ENCODE results near the gene KRT82.

DNA sequence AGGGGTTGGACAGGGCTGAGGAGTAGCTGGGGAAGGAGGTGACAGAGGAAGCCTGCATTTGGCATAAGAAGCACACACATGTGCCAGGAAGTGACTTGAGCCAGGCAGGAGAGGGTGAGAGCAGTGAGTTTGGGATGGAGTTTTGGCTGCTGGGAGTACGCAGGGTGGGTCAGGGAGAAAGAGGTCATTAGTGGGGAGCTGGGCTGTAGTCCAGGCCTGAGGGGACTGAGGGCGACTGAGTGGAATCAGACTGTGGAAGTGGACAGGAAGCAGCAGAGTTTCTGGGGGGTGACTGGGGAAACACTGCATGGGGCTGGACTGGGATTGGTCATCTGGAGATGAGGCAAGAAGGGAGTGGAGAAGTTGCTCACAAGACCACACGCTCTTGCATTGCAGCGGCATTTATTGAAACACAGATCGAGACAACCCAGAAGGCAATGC lies 46.5 kb downstream of the KRT82 start:
- TF ChIP-seq, protein P1, sequence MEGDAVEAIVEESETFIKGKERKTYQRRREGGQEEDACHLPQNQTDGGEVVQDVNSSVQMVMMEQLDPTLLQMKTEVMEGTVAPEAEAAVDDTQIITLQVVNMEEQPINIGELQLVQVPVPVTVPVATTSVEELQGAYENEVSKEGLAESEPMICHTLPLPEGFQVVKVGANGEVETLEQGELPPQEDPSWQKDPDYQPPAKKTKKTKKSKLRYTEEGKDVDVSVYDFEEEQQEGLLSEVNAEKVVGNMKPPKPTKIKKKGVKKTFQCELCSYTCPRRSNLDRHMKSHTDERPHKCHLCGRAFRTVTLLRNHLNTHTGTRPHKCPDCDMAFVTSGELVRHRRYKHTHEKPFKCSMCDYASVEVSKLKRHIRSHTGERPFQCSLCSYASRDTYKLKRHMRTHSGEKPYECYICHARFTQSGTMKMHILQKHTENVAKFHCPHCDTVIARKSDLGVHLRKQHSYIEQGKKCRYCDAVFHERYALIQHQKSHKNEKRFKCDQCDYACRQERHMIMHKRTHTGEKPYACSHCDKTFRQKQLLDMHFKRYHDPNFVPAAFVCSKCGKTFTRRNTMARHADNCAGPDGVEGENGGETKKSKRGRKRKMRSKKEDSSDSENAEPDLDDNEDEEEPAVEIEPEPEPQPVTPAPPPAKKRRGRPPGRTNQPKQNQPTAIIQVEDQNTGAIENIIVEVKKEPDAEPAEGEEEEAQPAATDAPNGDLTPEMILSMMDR (IDR thresholded peaks at IDR 0.05; ENCODE audit: control extremely low read depth in 1 of 3, insufficient read depth in 1 of 3, low read depth in 1 of 3, low read length in 3 of 3), result no peak
- TF ChIP-seq KDM1A (IDR thresholded peaks at IDR 0.05; ENCODE audit: borderline replicate concordance, low read length) (no peak), ZNF274 (IDR thresholded peaks at IDR 0.05; ENCODE audit: borderline replicate concordance, extremely low read depth, low read length) (no peak), POLR2A (IDR thresholded peaks at IDR 0.05; ENCODE audit: control extremely low read depth in 1 of 2, low read depth in 2 of 2, low read length in 2 of 2) (no peak), CREB1 (IDR thresholded peaks at IDR 0.05) (no peak), ASH2L (IDR thresholded peaks at IDR 0.05; ENCODE audit: low read length) (no peak), POLR2AphosphoS5 (IDR thresholded peaks at IDR 0.05; ENCODE audit: low read depth, low read length) (no peak), EZH2 (IDR thresholded peaks at IDR 0.05; ENCODE audit: low read depth, low read length, severe bottlenecking) (no peak), GABPA (IDR thresholded peaks at IDR 0.05; ENCODE audit: borderline replicate concordance, insufficient read depth, low read length) (no peak)
